WI38 (cell line): Measurements from ENCODE around the gene AMPD1.

Source experiments
- H3K4me3 ChIP-seq: 2 replicates; pipeline ENCODE4 v1.5.1; 2011; ENCODE audit warnings: low read depth, mild to moderate bottlenecking, control low read depth, low read length
- TF ChIP-seq, protein P1 (sequence below): IDR thresholded peaks from 2 replicates; pipeline ENCODE4 v1.5.1; 2012; ENCODE audit warnings: low read depth, mild to moderate bottlenecking, control low read depth, low read length

Gene AMPD1

DNA sequence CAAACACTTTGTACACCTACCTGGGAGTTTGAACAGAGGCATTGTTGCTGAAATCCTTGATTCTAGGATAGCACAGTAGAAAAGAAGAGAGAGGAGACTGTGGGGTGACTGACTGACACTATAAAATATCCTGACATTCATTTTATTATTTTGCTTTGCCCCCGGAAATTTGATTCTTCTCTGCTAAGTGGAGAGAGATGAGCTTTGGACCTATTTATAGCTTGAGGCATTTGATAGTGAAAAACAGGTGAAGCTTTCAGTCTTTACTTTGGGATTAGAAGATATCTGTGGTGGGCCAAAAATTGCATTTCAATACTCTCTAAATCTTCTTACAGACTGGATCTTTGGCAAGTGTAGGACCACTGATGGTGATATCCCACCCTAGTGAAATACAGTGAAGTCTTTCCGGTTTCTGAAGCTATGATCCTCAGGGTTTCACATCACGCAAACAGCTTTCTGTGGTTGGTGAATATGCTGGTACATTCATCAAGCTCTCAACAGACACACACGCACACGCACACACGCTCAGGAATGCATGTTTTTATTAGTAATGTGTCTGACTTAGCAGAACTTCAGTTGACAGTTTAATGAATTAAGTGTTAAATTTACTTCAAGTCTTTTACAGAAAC lies at the start of gene AMPD1:
TSS of gene AMPD1 (minus strand) at position 117 of the 629 bp plus-strand sequence. CDS start at position 42, 75 bp downstream.
- H3K4me3 ChIP-seq = no peak within 1 kb of the TSS
- TF ChIP-seq, protein P1, sequence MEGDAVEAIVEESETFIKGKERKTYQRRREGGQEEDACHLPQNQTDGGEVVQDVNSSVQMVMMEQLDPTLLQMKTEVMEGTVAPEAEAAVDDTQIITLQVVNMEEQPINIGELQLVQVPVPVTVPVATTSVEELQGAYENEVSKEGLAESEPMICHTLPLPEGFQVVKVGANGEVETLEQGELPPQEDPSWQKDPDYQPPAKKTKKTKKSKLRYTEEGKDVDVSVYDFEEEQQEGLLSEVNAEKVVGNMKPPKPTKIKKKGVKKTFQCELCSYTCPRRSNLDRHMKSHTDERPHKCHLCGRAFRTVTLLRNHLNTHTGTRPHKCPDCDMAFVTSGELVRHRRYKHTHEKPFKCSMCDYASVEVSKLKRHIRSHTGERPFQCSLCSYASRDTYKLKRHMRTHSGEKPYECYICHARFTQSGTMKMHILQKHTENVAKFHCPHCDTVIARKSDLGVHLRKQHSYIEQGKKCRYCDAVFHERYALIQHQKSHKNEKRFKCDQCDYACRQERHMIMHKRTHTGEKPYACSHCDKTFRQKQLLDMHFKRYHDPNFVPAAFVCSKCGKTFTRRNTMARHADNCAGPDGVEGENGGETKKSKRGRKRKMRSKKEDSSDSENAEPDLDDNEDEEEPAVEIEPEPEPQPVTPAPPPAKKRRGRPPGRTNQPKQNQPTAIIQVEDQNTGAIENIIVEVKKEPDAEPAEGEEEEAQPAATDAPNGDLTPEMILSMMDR = no peak

DNA sequence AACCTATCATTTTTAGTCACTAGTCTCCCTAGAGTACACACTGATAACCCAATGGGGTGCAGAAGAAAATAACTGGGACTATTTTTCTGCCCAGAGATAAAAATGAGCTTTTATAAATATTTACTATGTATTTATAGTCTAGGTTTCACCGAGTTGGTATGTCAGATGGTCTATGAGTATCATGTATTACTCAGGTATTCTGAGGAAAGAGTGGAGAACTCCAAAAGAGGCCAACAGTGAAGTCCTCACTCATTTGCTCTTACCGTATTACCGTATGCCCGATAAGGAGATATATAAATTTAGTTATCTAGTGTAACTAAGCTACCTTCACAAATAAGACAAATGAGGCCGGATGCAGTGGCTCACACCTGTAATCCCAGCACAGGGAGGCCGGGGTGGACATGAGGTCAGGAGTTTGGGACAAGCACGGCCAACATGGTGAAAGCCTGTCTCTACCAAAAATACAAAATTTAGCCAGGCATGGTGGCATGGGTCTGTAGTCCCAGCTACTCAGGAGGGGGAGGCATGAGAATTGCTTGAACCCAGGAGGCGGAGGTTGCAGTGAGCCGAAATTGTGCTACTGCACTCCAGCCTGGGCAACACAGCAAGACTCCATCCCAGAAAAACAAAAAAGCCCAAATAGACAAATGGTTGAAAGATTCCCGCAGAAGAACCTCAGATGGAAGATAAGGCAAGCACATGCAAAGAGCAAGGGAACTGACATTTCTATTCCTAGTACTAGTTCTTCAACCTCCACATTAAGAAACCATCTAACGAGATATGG lies 46.8 kb upstream of the AMPD1 start:
- H3K4me3 ChIP-seq = no peak overlapping the region
- TF ChIP-seq, protein P1 = no peak

DNA sequence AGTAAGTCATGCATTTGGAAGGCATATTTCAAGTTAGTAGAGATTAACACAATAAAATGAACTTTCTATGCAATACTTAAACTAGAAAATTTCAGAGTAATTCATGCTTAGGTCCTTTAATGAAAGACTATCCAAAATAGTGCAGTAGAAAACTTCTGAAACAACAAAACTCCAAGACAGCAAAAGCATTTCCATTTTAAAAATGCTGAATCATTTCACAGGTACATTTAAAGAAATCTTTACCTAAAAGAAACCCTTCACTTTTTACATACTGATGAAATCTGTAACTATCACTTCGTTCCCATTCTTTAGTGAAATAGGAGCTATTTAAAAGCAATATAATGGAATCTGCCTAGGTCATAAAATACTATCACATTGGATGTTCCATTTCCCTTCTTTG lies 45.0 kb upstream of the AMPD1 start:
- no peak overlapping the region for H3K4me3 ChIP-seq
- TF ChIP-seq, protein P1 = no peak

DNA sequence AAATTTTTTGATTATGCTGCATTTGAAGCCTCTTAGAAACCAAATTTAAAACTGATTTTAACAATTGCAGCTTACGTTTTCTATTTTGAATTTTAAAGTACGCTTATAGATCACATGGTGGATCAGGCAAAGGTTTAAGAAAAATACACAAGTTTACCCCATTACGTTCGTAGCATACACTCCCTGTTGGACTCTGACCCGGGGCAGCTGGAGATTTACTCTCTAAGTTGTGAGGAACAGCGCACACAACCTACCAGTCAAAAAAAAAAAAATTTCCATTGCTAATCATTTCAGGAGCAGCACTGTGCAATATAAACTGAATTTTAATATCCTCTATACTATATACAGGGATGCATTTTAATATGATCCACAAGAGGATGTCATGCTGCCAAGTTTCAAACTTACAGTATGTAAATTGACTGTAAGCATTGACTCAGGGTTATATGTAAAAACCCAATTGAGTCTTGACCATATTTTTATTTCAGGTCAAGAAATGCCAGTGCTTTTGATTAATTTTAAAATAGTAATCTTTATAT lies 42.0 kb upstream of the AMPD1 start:
- TF ChIP-seq, protein P1 = no peak
- H3K4me3 ChIP-seq = no peak overlapping the region

DNA sequence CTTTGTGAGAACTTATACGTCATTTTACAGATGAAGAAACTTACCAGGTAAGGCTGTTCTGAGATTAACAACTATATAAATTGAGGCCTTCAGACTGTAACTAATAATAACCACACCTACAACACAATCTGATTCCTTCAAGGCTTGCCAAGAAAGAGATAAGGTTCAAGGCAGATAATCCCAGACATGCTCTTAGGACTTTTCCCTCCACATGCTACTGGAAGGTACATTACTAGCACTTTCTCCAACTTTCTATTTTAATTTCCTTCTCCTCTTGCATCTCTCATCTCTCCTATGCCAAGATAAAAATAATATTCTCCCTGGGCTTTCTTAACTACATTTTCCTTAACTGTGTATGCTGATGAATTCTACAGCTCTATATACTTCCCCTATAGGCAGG lies 40.1 kb upstream of the AMPD1 start:
- H3K4me3 ChIP-seq = no peak overlapping the region
- TF ChIP-seq, protein P1 = no peak

DNA sequence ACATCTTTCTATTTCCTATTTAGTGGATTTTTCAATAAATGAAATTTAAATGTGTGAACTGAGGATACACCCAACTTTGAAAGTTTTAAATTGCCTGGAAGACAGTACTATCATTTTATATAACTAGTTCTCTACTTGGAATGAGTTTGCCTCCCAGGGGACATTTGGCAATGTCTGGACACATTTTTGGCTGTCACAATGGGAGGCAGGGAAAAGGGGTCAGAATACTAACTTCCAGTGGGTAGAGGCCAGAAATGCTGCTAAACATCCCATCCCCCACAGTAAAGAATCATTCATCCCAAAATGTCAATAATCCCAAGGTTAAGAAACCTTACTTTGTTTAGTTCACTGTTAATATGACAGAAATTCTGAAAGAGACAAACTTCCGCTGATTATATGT lies 34.4 kb upstream of the AMPD1 start:
- H3K4me3 ChIP-seq = no peak overlapping the region
- TF ChIP-seq, protein P1 = no peak

DNA sequence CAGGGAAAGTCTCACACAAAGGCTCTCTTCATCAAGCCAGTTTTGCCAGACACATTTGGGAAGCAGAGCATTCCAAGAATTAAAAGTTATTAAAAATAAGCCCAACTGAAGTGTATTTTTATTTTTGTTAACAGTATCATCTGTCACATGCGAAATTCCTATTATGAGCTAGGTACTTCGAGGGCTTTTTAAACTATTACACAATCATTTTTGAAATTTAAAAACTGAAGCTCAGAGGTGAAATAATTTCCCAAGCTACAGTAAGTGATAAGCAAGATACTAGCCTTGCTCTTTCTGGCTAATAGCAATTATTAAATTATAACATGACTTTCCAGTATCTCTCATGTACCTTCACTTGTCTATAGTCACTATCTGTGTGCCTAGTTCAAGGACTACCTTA lies 33.2 kb upstream of the AMPD1 start:
- TF ChIP-seq, protein P1 = no peak
- no peak overlapping the region for H3K4me3 ChIP-seq
